Measurements from ENCODE around the gene ZMIZ1.

GRCh38 chr10:79349766-79350406 lies 281.1 kb downstream of the ZMIZ1 start:
- no peak for TF ChIP-seq POLR2A (IDR thresholded peaks at IDR 0.05)
- TF ChIP-seq CTCF (IDR thresholded peaks at IDR 0.05) = no peak
